NCI-H82 (cell line): ENCODE measurements around the gene SFRP5.

Experiments used
- DNase-seq: peaks from one replicate; lab custom pipeline; 2025; lab: John Stamatoyannopoulos, UW

The SFRP5 gene

GRCh38 chr10:97785731-97786130 lies 13.9 kb upstream of the SFRP5 start:
- no peak for DNase-seq

GRCh38 chr10:97785231-97785630 lies 13.4 kb upstream of the SFRP5 start:
- DNase-seq: no peak

GRCh38 chr10:97784200-97784810 lies 12.5 kb upstream of the SFRP5 start:
- no peak for DNase-seq

DNA sequence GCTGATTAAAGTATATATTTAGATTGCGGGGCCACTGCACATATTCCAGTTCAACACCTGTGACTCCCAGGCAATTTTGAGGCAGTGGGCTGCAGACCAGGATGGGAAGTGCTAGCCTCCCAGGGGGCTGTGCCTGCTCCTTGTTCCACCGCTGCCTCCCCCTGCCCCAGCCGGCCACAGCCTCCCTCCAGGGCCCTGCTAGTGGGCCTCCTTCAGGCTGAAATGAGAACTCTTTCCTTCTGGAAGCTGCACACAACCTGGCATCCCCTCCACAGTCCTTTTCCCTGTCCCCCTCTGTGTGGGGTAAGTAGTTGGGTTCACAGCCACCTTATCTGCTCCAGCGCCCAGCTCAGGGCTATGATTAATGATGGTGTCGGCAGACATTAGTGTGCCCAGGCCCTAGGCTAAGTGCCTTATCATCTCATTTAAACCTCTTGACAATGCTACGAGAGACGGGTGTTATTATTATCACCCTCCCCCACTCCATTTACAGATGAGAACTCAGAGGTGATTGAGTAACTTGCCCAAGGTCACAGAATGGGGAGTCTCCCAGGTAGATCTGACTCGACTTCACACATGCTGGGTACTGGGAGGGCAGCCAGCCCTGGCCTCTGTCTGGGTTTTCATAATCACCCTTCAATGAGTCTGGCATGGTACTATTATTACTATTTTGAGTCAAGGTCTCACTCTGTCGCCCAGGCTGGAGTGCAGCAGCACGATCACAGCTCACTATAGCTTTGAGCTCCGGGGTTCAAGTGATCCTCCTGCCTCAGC lies 10.8 kb upstream of the SFRP5 start:
- no peak for DNase-seq

- no peak for DNase-seq
Measured at GRCh38 chr10:97781618-97782331, 10.0 kb upstream of the SFRP5 start.

DNA sequence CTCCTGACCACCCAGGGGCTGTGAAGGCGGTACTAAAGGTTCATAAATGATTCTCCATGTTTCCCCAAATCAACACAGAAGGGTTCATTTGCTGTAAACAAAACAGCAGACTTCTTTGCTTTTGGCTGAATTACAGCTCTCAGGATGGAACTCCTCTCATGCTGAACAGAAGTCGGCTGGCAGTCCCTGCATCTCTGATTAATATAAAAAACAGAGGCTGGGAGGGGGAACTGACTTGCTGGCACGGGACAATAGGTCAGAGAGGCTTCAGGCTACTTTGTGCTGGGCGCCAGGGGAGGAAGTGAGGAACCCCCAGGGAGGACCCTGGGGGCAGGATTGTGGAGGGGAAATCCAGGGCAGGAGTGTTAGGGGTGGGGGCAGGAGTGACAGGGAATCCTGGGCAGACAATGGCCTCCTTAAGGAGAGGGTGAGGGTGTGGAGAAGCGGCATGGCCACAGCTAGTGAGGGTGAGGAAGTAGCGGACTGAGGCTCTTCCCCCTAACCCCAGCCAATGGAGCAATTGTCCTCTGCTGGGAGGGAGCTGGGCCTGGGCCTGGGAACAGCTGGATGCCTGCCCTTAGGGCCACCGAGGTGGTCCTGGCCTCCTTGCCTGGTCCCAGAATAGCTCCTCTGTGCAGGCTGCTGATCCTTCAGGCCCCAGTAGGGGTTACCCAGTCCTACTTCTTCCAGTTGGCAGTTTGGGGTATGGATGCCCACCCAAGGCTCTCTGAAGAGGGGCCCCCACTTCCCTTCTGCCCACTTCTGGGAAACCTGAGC lies 9.2 kb upstream of the SFRP5 start:
- DNase-seq: no peak

GRCh38 chr10:97779975-97780374 lies 8.2 kb upstream of the SFRP5 start:
- no peak for DNase-seq

DNA sequence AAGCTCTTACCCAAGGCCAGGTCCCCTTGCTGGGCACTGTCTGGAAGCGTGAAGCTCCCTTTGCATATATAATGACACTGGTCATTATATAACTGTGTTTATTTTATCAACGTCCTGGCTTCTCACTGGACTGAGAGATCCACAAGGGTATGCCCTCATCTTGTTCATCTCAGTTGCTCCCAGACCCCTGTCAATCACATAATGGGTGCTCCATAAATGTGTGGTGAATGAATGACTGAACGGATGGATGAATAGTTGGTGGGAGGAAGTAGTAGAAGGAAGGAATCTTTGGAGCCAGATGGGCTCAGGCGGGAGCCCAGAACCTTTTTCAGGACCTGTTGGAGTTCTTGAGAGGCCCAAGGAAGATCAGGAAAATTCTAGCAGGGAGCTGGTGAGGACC lies 7.7 kb upstream of the SFRP5 start:
- no peak for DNase-seq

DNA sequence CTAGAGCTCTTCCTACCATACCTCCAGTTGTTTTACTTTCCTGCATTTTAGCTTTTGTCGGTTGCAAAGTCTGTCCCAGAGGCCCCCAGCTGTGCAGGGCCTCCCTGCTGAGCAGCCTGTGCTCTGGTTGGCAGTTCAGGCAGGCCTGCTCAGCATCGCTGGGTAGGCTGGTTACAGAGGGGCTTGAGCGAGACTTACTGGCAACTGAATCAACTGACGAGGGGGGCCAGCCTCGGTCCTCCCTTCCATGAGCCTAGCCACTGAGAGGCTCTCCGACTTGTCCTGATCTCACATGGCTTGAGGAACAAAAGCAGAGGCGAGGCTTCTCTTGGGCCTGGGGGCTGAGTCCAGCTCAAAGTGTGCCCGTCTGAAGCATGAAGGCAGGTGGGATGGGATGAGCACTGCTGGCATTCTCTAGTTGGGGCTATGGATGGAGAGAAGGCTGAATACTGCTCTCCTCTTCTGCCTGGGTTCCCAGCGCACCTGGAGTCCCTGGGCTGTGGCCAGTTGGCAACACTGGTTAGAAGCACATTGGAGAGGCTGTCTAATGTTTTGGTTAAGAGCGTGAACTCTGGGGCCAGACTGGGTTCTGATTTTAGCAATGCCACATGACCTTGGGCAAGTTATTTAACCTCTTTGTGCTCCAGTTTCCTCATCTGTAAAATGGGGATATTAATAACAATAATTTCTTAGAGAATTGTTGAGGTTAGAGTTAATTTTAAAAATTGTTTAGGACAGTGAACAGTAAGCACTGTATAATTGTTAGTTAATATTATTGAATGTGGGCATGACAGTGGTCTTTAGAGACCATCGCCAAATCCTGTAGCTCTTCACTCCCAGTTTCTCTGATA lies 6.9 kb upstream of the SFRP5 start:
- DNase-seq: no peak

GRCh38 chr10:97777143-97777542 lies 5.3 kb upstream of the SFRP5 start:
- DNase-seq: no peak

DNA sequence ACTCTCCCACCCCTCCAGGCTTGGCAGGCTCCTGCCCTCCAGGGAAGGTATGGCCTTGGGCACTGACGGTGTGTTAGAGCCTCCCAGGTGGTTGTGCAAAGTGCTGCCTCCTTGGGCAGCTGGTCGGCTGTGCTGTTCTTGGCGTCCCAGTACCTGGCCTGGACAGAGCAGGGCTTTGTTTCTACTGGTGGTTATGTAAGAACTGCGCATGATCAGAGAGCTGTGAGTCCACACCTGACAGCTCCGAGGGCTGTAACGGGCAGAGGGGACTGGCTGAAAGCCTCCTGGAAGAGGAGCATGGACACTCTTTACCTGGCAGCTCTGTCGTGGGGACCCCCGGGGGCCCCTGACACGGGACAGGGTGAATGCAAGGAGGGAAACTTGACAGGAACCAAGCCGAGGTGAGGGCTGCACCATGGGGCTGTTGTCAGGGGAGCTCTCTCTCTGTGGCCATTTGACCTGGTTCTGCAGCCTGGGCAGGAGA lies 3.1 kb upstream of the SFRP5 start:
- DNase-seq: no peak

- no peak for DNase-seq
Measured at GRCh38 chr10:97773096-97773495, 1.3 kb upstream of the SFRP5 start.

DNA sequence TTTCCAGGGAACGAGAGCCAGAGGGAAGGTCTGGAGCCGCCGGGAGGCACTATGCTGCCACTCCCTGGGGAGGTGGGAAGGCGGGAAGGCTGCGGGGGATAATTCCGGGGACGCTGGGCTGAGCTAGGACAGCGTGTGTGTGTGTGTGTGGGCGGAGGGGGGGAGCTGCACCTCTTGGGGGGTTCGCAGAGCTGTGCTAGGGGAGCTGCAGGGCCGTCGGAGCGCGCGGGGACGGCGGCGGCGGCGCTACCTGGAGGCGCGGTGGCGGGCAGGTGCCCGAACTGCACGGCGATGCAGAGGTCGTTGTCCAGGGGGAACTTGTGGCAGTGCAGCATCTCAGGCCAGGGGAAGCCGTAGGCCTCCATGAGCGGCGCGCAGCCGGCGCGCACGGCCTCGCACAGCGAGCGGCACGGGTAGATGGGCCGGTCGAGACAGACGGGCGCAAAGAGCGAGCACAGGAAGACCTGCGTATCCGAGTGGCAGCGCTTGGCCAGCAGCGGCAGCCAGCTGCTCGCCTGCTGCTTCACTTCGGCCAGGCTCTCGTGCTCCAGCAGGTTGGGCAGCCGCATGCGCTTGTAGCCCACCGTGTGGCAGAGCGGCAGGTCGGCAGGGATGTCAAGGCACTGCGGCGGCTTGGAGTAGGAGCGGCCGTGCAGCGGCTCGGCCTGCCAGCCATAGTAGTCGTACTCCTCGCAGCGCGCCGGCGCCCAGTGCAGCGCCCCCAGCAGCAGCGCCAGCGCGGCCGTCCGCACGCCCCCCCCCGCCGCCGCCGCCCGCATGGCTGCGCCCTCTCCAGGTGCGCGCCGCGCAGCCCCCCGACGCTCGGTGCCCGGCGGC lies 526 bp downstream of the SFRP5 start:
- peak; percentile 37 for DNase-seq

DNA sequence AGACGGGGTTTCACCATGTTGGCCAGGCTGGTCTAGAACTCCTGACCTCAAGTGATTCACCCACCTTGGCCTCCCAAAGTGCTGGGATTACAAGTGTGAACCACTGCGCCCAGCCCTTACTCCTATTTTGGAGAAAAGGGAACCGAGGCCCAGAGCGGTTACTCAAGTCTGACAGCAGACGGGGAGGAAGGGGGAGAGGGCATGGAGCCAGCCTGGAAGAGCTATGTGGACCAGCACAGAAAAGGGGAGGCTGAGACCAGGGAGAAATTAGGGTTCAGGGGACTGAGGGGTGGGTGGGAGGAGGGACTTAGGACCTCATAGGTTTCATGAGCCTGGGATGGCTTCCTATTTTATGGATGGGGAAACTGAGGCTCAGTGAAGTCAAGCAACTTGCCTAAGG lies 1.5 kb downstream of the SFRP5 start:
- no peak for DNase-seq

DNA sequence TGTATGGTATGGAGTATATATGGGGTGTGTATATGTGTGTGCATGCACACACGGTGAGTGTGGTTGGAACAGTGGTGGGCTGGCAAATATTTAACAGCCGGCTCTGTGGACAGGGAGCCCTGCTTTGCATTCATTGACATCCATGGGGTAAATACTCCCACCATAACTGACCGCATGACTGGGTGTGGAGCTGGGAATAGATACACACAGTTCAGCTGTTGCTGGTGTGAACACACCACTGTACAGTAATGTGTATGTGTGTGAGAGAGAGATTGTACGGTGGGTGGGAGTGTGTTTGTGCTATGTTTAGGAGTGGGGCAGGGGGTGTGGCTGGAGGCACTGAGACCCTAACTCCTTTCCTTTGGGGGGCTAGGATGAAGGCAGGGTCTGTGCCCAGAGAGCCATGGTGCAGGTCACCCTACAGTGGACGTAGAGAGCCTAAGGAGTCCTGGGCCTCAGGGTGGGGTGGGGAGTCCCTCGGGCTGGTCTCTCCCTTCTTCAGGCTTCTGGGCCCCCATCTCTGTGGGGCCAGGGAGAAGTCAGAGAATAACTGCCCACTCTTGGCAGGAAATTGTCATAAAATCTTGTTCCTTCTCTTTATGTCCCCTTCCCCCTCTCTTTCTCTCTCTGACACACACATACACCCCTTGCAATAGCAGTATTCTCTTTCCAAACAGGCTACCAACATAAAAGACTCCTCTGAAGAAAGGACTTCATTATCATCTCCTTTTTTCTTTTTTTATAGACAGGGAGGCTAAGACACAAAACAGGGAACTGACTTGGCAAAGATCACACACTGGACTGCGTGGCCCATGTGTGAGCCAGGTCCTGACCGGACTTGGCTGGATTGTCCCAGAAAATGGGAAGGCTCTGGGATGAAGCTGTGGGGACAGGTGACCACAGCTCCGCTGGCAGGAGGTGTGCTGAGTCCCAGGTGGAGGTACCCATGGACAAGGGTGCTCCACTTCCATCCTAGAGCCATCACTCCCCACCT lies 3.2 kb downstream of the SFRP5 start:
- no peak for DNase-seq

DNA sequence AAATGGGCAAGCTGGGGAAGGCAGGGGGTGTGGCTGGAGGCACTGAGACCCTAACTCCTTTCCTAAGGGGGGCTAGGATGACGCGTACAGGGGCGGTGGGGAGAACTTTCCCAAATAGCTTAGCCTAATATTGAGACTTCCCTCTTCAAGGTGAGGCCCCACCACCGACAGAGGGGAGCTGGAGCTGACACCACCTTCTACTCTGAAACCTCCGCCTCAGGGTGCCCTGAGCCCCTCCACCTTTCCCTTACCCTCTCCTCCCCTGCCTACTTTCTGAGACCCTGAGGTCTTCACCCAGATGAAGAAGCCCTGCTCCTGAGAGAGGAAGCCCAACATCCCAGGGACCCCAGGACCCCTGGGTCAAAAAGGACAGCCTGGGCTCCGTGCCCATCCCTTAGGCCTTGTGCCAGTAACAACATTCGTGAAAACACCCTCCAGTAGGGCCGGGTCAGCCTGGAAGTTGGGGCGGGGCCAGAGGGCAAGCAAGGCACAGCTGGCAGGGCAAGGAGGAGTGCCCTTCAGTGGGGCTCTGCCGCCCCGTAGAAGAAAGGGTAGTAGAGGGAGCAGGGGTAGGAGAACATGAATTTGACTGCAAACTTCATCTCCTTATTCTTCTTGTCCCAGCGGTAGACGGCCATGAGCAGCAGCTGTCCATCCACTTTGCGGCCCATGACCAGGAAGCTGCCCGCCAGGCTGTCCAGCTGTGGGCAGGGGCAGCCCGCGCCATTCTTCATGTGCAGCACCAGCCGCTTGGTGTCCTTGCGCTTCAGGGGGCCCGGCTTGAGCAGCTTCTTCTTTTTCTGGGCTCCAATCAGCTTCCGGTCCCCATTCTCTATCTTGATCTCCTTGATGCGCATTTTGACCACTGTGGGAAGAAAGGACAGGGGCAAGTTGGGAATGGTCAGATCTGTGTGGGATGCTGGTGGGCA lies 4.5 kb downstream of the SFRP5 start:
- no peak for DNase-seq

GRCh38 chr10:97766106-97766810 lies 5.5 kb downstream of the SFRP5 start:
- no peak for DNase-seq
